ENCODE results near the gene HPRT1. TPM values are rescaled to one million over a fixed set of nuclear protein-coding genes. Genes with fewer than 3 reads are reported as not detected.

The HPRT1 gene
- total RNA-seq, 2 donors from 2014 or later = 19.0 to 20.0 TPM

DNA sequence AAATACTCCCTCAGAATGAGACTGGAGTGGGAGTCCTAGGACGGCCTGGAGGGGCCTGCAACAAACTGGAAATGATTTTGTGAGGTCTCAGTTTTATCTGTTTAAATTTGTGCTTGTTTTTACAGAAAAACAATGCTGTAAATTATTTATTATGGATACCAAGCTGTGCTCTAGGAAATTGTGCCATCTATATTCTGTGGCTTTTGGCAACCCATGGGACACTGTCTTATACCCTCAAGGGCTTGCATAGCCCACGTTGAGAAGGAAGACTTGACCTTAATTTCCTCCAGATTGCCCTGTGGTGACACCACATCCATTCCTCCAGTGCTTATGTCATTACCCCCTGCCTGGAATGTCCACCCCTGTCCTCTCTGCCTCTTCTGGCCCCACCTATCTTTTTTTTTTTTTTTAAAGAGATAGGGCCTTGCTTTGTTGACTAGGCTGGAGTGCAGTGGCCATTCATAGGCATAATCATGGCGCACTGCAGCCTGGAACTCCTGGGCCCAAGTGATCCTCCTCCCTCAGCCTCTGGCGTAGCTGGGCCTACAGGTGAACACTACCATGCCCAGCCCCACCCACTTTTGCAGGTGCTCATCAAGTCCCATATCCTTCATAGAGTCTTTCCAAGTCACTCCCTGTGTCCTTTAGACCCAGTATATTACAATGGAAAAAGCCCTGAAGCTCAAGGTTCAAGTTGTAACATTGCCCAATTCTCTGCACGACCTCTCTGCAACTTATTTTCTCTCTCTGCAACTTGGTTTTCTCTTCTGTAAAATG, 77.4 kb downstream of the HPRT1 start:
- H3K4me3 Mint-ChIP-seq = no peak overlapping the region
- no peaks in the 10 kb centered on the region for H3K36me3 Mint-ChIP-seq (ENCODE audit: low read depth)
- no peaks in the 10 kb centered on the region for H3K36me3 ChIP-seq (ENCODE audit: control insufficient read depth, insufficient read depth, low read length)
- no peak overlapping the region for H3K9ac ChIP-seq (ENCODE audit: extremely low read depth, low read length, poor library complexity, severe bottlenecking)
- DNase-seq = no peak
- H3K27me3 Mint-ChIP-seq (ENCODE audit: insufficient read depth) = peaks cover 5% of the 10 kb centered on the region
- no peak overlapping the region for H3K4me3 ChIP-seq (ENCODE audit: low read length)
- H3K27ac Mint-ChIP-seq = peak overlapping the region; percentile 61
- TF ChIP-seq, protein P1, sequence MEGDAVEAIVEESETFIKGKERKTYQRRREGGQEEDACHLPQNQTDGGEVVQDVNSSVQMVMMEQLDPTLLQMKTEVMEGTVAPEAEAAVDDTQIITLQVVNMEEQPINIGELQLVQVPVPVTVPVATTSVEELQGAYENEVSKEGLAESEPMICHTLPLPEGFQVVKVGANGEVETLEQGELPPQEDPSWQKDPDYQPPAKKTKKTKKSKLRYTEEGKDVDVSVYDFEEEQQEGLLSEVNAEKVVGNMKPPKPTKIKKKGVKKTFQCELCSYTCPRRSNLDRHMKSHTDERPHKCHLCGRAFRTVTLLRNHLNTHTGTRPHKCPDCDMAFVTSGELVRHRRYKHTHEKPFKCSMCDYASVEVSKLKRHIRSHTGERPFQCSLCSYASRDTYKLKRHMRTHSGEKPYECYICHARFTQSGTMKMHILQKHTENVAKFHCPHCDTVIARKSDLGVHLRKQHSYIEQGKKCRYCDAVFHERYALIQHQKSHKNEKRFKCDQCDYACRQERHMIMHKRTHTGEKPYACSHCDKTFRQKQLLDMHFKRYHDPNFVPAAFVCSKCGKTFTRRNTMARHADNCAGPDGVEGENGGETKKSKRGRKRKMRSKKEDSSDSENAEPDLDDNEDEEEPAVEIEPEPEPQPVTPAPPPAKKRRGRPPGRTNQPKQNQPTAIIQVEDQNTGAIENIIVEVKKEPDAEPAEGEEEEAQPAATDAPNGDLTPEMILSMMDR (conservative IDR thresholded peaks at IDR 0.05) = no peak
- no peaks in the 10 kb centered on the region for H3K9me3 ChIP-seq (ENCODE audit: control insufficient read depth, low read length)
- no peaks in the 10 kb centered on the region for H3K27me3 ChIP-seq (ENCODE audit: control insufficient read depth, insufficient read depth, low read length, poor library complexity, severe bottlenecking)
- peaks cover 11% of the 10 kb centered on the region for H3K4me1 Mint-ChIP-seq
- peaks cover 58% of the 10 kb centered on the region for H3K9me3 Mint-ChIP-seq
- WGBS, 2 experiments (ENCODE audit: insufficient coverage in 1 of 2, insufficient read length in 1 of 2) = 75% methylated on average over 5 of the region's 5 CpGs; no CpG with 5 or more reads in 1 of the 2 experiments
- no peaks in the 10 kb centered on the region for H3K4me1 ChIP-seq (ENCODE audit: control insufficient read depth, insufficient read depth, low read length)
- peak overlapping the region; percentile 34 for H3K27ac ChIP-seq (ENCODE audit: low read depth, low read length)

DNA sequence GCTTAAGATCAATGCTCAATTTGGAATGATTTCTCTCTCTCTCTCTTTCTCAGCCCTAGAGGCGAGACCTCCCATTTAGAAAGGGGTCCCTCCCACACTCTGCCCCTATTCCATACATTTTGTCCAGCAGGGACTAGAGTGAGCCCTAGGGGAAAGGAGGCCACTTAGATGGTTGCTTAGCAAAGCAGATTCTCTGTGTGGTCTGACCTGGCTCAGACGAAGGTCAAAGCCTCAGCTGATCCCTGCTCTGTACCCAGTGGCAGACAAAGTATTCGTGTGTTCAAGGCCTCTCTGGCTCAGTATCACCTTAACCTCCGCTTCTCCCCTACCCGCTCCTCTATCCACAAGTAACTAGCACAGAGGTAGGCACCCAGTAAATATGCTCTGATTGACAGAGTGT, 78.4 kb downstream of the HPRT1 start:
- Histone ChIP-seq H3K9ac (ENCODE audit: extremely low read depth, low read length, poor library complexity, severe bottlenecking) (no peak overlapping the region), H3K4me1 (ENCODE audit: control insufficient read depth, insufficient read depth, low read length) (no peaks in the 10 kb centered on the region), H3K27ac (ENCODE audit: low read depth, low read length) (no peak overlapping the region), H3K4me3 (ENCODE audit: low read length) (no peak overlapping the region), H3K36me3 (ENCODE audit: control insufficient read depth, insufficient read depth, low read length) (no peaks in the 10 kb centered on the region), H3K27me3 (ENCODE audit: control insufficient read depth, insufficient read depth, low read length, poor library complexity, severe bottlenecking) (no peaks in the 10 kb centered on the region), H3K9me3 (ENCODE audit: control insufficient read depth, low read length) (no peaks in the 10 kb centered on the region)
- WGBS, 2 experiments (ENCODE audit: insufficient coverage in 1 of 2, insufficient read length in 1 of 2) = 79% methylated on average over 5 of the region's 5 CpGs; no CpG with 5 or more reads in 1 of the 2 experiments
- TF ChIP-seq, protein P1 (conservative IDR thresholded peaks at IDR 0.05) = no peak
- Mint-ChIP-seq H3K9me3 (peaks cover 56% of the 10 kb centered on the region), H3K27me3 (ENCODE audit: insufficient read depth) (peaks cover 5% of the 10 kb centered on the region), H3K4me1 (peaks cover 19% of the 10 kb centered on the region), H3K4me3 (no peak overlapping the region), H3K36me3 (ENCODE audit: low read depth) (no peaks in the 10 kb centered on the region), H3K27ac (no peak overlapping the region)
- DNase-seq = no peak

DNA sequence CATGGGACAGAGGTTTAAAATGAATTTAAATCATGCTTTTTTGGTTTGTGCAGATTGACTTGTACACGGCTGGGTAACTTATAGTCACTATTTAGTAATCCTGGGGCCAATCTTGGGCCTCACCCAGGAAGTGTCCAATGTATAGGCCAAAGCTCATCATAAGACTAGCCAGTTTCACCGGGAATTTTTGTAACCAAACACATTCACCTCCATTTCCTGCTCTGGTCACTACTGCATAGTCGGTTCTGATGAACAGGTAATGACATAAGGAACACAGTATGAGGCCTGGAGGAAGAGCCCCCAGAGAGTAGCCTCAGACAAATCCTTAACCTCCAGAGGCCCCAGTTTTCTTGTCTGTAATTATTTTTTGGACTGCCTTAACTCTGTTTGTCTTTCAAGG, 81.9 kb downstream of the HPRT1 start:
- peaks cover 21% of the 10 kb centered on the region for H3K4me1 Mint-ChIP-seq
- H3K27me3 Mint-ChIP-seq (ENCODE audit: insufficient read depth) = peaks cover 28% of the 10 kb centered on the region
- no peak for DNase-seq
- Histone ChIP-seq H3K9me3 (ENCODE audit: control insufficient read depth, low read length) (no peaks in the 10 kb centered on the region), H3K4me3 (ENCODE audit: low read length) (no peak overlapping the region), H3K9ac (ENCODE audit: extremely low read depth, low read length, poor library complexity, severe bottlenecking) (no peak overlapping the region), H3K36me3 (ENCODE audit: control insufficient read depth, insufficient read depth, low read length) (no peaks in the 10 kb centered on the region), H3K27ac (ENCODE audit: low read depth, low read length) (no peak overlapping the region), H3K4me1 (ENCODE audit: control insufficient read depth, insufficient read depth, low read length) (no peaks in the 10 kb centered on the region), H3K27me3 (ENCODE audit: control insufficient read depth, insufficient read depth, low read length, poor library complexity, severe bottlenecking) (no peaks in the 10 kb centered on the region)
- H3K36me3 Mint-ChIP-seq (ENCODE audit: low read depth) = no peaks in the 10 kb centered on the region
- 91 to 100% methylated on average over 1 to 3 of the region's 3 CpGs for WGBS, 2 experiments (ENCODE audit: insufficient coverage in 1 of 2, insufficient read length in 1 of 2)
- TF ChIP-seq, protein P1 (conservative IDR thresholded peaks at IDR 0.05) = no peak
- H3K9me3 Mint-ChIP-seq = peaks cover 51% of the 10 kb centered on the region
- no peak overlapping the region for H3K27ac Mint-ChIP-seq
- H3K4me3 Mint-ChIP-seq = no peak overlapping the region

All from endodermal cell (in vitro differentiated cells).